Effector memory CD4-positive, alpha-beta T cell (primary cell): Measurements from ENCODE around the gene DPP10.

Source experiments
- DNase-seq, 3 donors: peaks; one replicate each; pipeline ENCODE4 v3.0.0-alpha.2; 2020
- H3K27ac ChIP-seq: 2 replicates; pipeline ENCODE4 v1.7.0; 2013; ENCODE audit warnings: mild to moderate bottlenecking, low read length, moderate library complexity; ENCODE audit not compliant: insufficient read depth, poor library complexity, severe bottlenecking
- H3K27me3 ChIP-seq: replicated peaks from 2 replicates; pipeline ENCODE4 v1.7.0; 2013; ENCODE audit warnings: mild to moderate bottlenecking, low read length; ENCODE audit not compliant: insufficient read depth, control insufficient read depth, poor library complexity, severe bottlenecking
- H3K36me3 ChIP-seq: 2 replicates; pipeline ENCODE4 v1.7.0; 2013; ENCODE audit warnings: mild to moderate bottlenecking, low read length, moderate library complexity; ENCODE audit not compliant: control insufficient read depth, insufficient read depth
- H3K4me1 ChIP-seq: 2 replicates; pipeline ENCODE4 v1.7.0; 2013; ENCODE audit warnings: low read length, mild to moderate bottlenecking; ENCODE audit not compliant: control insufficient read depth, insufficient read depth, poor library complexity, severe bottlenecking
- H3K4me3 ChIP-seq: 2 replicates; pipeline ENCODE4 v1.7.0; 2013; ENCODE audit warnings: low read length, low read depth, mild to moderate bottlenecking; ENCODE audit not compliant: insufficient read depth, poor library complexity, severe bottlenecking
- H3K9me3 ChIP-seq: 2 replicates; pipeline ENCODE4 v1.7.0; 2013; ENCODE audit warnings: mild to moderate bottlenecking, low read length, moderate library complexity; ENCODE audit not compliant: control insufficient read depth

Gene DPP10

DNA sequence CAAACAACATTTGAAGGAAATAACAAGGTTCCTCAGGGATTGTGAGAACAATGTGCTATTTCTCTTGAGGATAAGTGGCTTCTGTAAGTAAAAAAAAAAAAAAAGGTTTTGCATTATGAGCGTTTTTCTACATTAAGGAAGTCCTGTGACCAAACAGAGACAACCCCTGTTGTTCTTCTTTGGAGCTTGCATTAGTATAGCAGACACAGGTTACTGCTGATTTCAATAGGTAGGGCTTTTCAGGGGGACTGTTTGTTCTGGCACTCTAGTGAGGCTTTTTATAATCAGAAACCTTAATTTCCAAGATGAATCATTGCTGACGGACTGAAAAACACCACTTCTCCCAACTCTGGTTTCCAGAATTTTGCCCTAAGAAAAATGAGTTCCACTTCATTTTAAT is 8.2 kb downstream of the DPP10 start:
- H3K27ac ChIP-seq, result no peak overlapping the region
- H3K4me3 ChIP-seq, result no peak overlapping the region
- no peaks in the 10 kb centered on the region for H3K36me3 ChIP-seq
- DNase-seq, result no peak
- no peaks in the 10 kb centered on the region for H3K9me3 ChIP-seq
- H3K4me1 ChIP-seq, result no peaks in the 10 kb centered on the region
- no peaks in the 10 kb centered on the region for H3K27me3 ChIP-seq

DNA sequence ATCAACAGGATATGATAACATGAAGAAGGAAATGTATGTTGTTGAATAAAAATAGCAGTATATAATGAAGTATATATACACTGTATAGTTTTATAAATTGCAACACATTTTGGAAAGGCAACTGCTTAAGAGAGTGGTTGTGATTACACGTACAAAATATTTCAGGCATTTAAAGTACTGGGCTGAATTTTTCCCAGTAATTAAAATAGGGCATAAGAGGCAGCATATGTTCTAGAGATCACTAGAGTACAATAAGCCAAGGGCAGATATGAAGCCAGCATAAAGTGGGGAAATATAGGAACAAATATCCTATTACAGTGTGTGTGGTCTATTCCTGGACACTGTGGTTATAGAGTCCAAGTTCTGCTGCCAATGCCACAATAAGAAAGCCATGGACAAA is 14.1 kb downstream of the DPP10 start:
- Histone ChIP-seq H3K27me3 (no peaks in the 10 kb centered on the region), H3K4me1 (no peaks in the 10 kb centered on the region), H3K36me3 (no peaks in the 10 kb centered on the region), H3K27ac (no peak overlapping the region), H3K9me3 (no peaks in the 10 kb centered on the region), H3K4me3 (no peak overlapping the region)
- no peak for DNase-seq

DNA sequence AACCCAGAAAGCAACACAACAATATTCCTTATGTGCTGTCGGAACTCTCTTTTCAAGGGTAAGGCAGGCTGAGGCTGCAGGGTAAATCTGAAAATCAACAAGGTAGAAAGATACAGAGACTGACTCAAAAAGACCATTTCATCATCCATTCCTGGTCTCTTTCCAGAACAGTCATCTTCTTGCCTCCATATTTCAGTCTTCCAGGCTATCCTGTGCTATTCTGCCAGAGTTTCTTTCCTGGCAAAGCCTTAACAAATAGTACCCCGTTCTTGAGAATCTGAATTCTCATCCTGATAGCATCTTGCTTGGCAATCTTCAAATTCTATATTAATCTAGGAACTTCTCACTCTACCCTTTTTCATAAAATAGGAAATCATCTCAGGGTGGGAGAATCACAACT is 15.5 kb downstream of the DPP10 start:
- Histone ChIP-seq H3K27me3 (no peaks in the 10 kb centered on the region), H3K4me3 (no peak overlapping the region)
- no peak for DNase-seq

DNA sequence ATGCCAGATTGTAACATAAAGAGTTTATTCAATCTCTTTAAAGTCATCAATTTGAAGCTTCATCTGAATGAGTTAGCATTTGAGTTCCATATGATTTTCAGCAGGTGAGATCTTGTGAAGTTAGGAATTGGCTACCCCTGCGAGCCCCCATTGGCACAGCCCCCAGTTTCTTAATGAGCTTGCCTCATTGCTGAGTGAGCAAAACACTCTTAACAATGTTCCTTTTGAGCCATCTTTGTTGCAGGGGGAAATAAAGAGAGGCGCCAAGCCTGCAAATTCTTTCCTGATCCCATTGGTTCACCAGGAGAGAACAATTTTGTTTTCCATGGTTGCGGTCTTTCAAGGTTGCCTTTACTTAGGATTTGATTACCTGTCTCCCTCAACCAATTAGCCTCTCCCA is 18.7 kb downstream of the DPP10 start:
- H3K36me3 ChIP-seq, result no peaks in the 10 kb centered on the region
- no peaks in the 10 kb centered on the region for H3K9me3 ChIP-seq
- no peaks in the 10 kb centered on the region for H3K27me3 ChIP-seq
- H3K27ac ChIP-seq, result no peak overlapping the region
- no peak overlapping the region for H3K4me3 ChIP-seq
- DNase-seq, result no peak
- no peaks in the 10 kb centered on the region for H3K4me1 ChIP-seq

More for the DNA sequence above, 15.5 kb downstream of the DPP10 start:
- Histone ChIP-seq H3K36me3 (no peaks in the 10 kb centered on the region), H3K9me3 (no peaks in the 10 kb centered on the region), H3K4me1 (no peaks in the 10 kb centered on the region), H3K27ac (no peak overlapping the region)

DNA sequence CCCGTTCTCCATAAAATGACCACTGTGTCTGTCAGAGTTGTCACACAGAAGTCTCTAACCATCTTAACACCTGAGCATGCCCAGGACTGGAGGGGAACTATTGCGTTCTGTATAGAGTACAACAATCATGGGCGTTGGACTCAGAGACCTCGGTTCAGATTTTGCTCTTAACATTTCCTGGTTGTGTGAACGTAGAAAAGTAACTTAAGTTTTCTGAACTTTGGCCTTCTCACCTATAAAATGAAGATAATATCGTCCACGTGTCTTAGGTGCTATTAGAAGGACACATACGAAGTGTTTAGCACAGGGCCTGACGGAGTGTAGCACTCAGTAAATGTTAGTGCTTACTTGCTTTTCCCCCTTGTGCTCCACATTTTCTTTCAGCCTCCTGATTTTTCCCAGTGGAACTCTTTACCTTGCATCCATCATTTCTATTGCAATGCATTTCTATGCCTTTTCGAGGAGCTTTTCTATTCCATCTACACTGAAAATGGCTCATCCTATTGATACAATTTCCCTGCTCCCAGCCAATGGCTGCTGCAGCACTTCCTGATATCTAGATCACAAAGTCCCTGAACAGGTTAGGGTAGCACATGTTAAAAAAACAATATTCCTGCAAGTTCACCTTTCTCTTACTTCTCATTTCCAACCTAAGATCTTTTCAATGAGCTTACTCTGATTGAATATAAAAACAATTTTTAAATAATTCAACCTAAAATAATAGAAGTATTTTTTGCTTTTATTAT is 22.7 kb downstream of the DPP10 start:
- DNase-seq, result no peak
- H3K36me3 ChIP-seq, result no peaks in the 10 kb centered on the region
- no peaks in the 10 kb centered on the region for H3K4me1 ChIP-seq
- no peaks in the 10 kb centered on the region for H3K27me3 ChIP-seq
- H3K9me3 ChIP-seq, result no peaks in the 10 kb centered on the region
- no peak overlapping the region for H3K27ac ChIP-seq
- H3K4me3 ChIP-seq, result no peak overlapping the region

DNA sequence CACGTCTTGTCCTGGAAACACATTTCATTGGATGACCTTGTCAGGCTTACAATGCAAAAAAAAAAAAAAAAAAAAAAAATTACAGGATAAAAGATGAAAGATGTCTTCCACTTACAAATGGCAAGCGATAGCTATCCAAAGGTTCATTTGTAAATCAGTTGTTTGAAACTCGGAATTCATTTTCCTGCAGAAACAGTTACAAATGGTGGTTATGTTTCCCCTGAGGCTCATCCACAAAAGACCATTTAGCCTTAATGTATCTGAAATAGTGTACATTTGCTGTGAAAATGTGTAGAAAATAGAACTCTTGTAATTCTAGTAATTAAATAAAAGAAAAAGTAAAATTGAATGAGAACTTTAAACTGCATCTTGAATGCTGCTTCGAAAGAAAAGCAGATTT is 25.9 kb downstream of the DPP10 start:
- no peak overlapping the region for H3K27ac ChIP-seq
- H3K36me3 ChIP-seq, result no peaks in the 10 kb centered on the region
- H3K4me3 ChIP-seq, result no peak overlapping the region
- no peaks in the 10 kb centered on the region for H3K27me3 ChIP-seq
- DNase-seq, result no peak
- no peaks in the 10 kb centered on the region for H3K9me3 ChIP-seq
- H3K4me1 ChIP-seq, result no peaks in the 10 kb centered on the region

DNA sequence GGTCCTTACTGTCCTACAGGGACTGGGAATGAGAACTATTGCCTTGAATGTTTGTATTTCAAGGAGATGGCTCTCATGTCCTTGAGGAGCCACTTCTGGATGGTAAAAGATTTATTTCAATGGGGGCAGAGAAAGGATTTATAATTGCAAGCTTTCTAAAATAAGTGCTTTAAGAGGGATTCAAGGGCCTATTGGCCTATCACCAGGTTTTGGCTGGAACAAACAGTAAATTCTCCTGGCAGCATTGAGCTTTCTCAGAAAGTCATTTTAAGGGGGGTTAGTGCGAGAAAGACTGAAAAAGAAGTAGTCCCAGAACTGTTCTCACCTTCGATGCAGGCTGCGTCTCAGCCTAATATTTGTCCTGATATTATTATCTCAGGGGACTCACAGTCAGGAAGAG is 29.8 kb downstream of the DPP10 start:
- H3K27ac ChIP-seq, result no peak overlapping the region
- no peaks in the 10 kb centered on the region for H3K9me3 ChIP-seq
- no peak overlapping the region for H3K4me3 ChIP-seq
- no peaks in the 10 kb centered on the region for H3K36me3 ChIP-seq
- DNase-seq, result no peak
- no peaks in the 10 kb centered on the region for H3K27me3 ChIP-seq
- H3K4me1 ChIP-seq, result no peaks in the 10 kb centered on the region

DNA sequence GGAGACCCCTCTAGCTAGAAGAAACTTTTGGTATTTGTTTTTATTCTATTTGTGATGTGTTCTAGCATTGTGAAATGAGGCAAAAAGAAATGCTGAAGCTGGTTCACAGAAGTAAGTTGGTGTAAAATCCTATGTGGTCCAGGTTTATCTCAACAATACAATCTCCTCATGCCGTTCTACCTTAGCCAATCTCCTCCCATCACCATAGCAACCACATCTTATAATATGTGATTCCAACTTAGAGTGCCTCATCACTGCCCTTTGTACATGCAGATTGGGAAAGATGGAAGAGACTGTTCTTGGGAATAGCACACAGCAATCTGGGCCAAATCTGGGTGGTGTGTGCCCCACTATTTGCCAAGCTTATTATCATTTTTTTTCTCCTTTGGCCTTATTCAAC is 30.3 kb downstream of the DPP10 start:
- Histone ChIP-seq H3K27ac (no peak overlapping the region), H3K4me3 (no peak overlapping the region), H3K27me3 (no peaks in the 10 kb centered on the region), H3K4me1 (no peaks in the 10 kb centered on the region), H3K9me3 (no peaks in the 10 kb centered on the region), H3K36me3 (no peaks in the 10 kb centered on the region)
- no peak for DNase-seq

DNA sequence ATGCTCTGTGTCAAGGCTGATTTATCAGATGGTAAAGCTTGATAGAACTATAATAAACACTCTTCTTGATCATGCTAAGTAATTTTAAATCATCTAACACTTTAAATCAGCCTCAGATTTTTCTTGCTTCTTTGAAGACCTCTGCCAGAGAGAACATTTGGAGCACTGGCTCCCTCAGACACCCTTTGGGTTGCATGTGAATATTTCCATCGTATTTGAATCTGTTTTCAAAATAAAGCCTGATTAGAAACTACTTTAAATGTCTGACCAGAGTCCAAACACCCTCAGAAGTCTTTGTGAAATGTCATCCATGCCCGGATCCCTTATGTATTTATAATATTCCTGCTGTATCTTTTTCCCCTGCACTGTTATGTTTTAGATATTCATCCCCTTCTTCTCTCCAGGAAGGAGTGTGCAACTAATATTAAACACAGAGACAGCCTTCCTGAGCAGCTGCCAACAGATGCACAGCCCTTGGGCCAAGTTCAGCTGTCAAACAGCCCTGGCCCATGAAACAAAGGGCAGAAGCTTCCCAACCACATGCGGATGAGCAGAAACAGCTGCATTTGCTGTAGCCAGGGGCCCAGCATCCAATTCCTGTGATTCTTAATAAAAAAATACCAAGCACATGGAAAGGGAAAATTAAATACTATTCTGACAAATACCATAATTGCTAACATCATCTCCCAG is 46.5 kb downstream of the DPP10 start:
- H3K4me1 ChIP-seq, result no peaks in the 10 kb centered on the region
- H3K36me3 ChIP-seq, result no peaks in the 10 kb centered on the region
- H3K27ac ChIP-seq, result no peak overlapping the region
- no peaks in the 10 kb centered on the region for H3K9me3 ChIP-seq
- H3K27me3 ChIP-seq, result no peaks in the 10 kb centered on the region
- DNase-seq, result no peak
- no peak overlapping the region for H3K4me3 ChIP-seq

DNA sequence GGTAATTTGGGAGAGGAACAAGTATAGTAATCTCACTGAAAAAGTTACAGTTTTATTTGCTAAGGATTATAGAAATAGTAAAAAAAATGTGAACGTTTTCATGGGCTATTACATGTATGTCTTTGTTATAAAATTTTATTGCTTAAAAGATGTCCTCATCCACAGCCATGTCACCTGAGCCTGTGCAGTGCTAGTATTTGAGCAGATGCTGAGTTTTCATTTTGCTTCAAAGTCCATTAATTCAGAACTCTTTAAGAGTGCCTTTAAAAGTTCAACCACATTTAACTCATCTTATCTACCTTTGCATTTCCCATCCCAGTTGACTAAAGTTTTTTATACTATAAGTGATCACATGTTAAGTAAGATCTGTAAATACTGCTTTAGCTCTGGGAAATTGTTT is 52.6 kb downstream of the DPP10 start:
- H3K36me3 ChIP-seq, result no peaks in the 10 kb centered on the region
- H3K4me1 ChIP-seq, result no peaks in the 10 kb centered on the region
- no peak for DNase-seq
- H3K27ac ChIP-seq, result no peak overlapping the region
- H3K27me3 ChIP-seq, result no peaks in the 10 kb centered on the region
- no peak overlapping the region for H3K4me3 ChIP-seq
- no peaks in the 10 kb centered on the region for H3K9me3 ChIP-seq
